IMR-90 (cell line): Measurements from ENCODE around the gene EPB41L5. TPM values are rescaled to one million over a fixed set of nuclear protein-coding genes. Genes with fewer than 3 reads are reported as not detected.

Experiments used
- ATAC-seq: fragments of 200-7000 bp; cut with Tn5 transposase; 2 replicates; pipeline ENCODE4 v1.9.1; 2020; ENCODE audit warnings: low read depth, mild to moderate bottlenecking, moderate library complexity
- BruUV-seq: library from RNA; stranded (reverse); fragments of 400-500 nt; replicated peaks from 2 replicates; lab custom pipeline; 2021; lab: Mats Ljungman, UMichigan
- CTCF ChIA-PET: fragments of 300-600 bp; formaldehyde crosslinking; extraction: SDS; loops from one replicate; lab custom pipeline; 2021; ENCODE audit warnings: antibody characterized with exemption; lab: Yijun Ruan, JAX
- POLR2A ChIA-PET: fragments of 300-600 bp; sonication (Branson Sonifier 250); formaldehyde crosslinking; loops from one replicate; lab custom pipeline; 2022; ENCODE audit warnings: antibody characterized with exemption; ENCODE audit not compliant: unreplicated experiment; lab: Charles Lee
- DNase-seq: peaks from one replicate; pipeline ENCODE4 v3.0.0; 2013
- H2AFZ ChIP-seq: replicated peaks from 2 replicates; pipeline ENCODE3; 2013; ENCODE audit warnings: low read length, mild to moderate bottlenecking; ENCODE audit not compliant: poor library complexity
- H2AK5ac ChIP-seq: 2 replicates; pipeline ENCODE4 v1.6.1; 2013; ENCODE audit warnings: low read depth, low read length, inconsistent platforms
- H2AK9ac ChIP-seq: replicated peaks from 2 replicates; pipeline ENCODE3; 2013; ENCODE audit warnings: mild to moderate bottlenecking, low read depth, low read length, moderate library complexity; ENCODE audit not compliant: poor library complexity
- H2BK120ac ChIP-seq: 2 replicates; pipeline ENCODE4 v1.6.1; 2013; ENCODE audit warnings: low read depth, low read length, inconsistent platforms
- H2BK15ac ChIP-seq: 3 replicates; pipeline ENCODE4 v1.6.1; 2013; ENCODE audit warnings: low read depth, low read length, inconsistent platforms
- H2BK20ac ChIP-seq: 2 replicates; pipeline ENCODE4 v1.6.1; 2013; ENCODE audit warnings: low read depth, mild to moderate bottlenecking, inconsistent platforms, low read length, moderate library complexity
- H2BK5ac ChIP-seq: 2 replicates; pipeline ENCODE4 v1.6.1; 2013; ENCODE audit warnings: mild to moderate bottlenecking, low read depth, low read length, inconsistent platforms; ENCODE audit not compliant: poor library complexity, severe bottlenecking
- H3K14ac ChIP-seq: replicated peaks from 2 replicates; pipeline ENCODE4 v1.6.1; 2013; ENCODE audit warnings: low read depth, low read length, inconsistent platforms
- H3K18ac ChIP-seq: 2 replicates; pipeline ENCODE4 v1.6.1; 2013; ENCODE audit warnings: low read depth, low read length, control low read depth
- H3K23ac ChIP-seq: 2 replicates; pipeline ENCODE4 v1.6.1; 2013; ENCODE audit warnings: low read depth, low read length, inconsistent platforms
- H3K27ac ChIP-seq: 2 replicates; pipeline ENCODE4 v1.5.1; 2013; ENCODE audit warnings: mild to moderate bottlenecking, control low read depth, low read length; ENCODE audit not compliant: insufficient read depth
- H3K27me3 ChIP-seq: 2 replicates; pipeline ENCODE4 v1.6.1; 2013; ENCODE audit warnings: low read length; ENCODE audit not compliant: control insufficient read depth, insufficient read depth
- H3K36me3 ChIP-seq: 2 replicates; pipeline ENCODE4 v1.6.1; 2013; ENCODE audit warnings: low read length, mixed read lengths; ENCODE audit not compliant: control insufficient read depth, insufficient read depth
- H3K4ac ChIP-seq: 2 replicates; pipeline ENCODE4 v1.6.1; 2013; ENCODE audit warnings: low read depth, low read length, inconsistent platforms
- H3K4me1 ChIP-seq: 2 replicates; pipeline ENCODE4 v1.6.1; 2013; ENCODE audit warnings: low read length, mixed read lengths; ENCODE audit not compliant: control insufficient read depth, insufficient read depth
- H3K4me2 ChIP-seq: 2 replicates; pipeline ENCODE4 v1.6.1; 2013; ENCODE audit warnings: low read depth, mild to moderate bottlenecking, control low read depth, low read length, moderate library complexity
- H3K4me3 ChIP-seq: 2 replicates; pipeline ENCODE4 v1.5.1; 2013; ENCODE audit warnings: low read depth, mild to moderate bottlenecking, control low read depth, low read length, moderate library complexity; ENCODE audit not compliant: insufficient read depth
- H3K56ac ChIP-seq: 2 replicates; pipeline ENCODE4 v1.6.1; 2013; ENCODE audit warnings: low read length, inconsistent platforms; ENCODE audit not compliant: insufficient read depth; ENCODE audit errors: extremely low read depth
- H3K79me1 ChIP-seq, 2 experiments: 2 replicates each; pipeline ENCODE4 v1.6.1; 2013; ENCODE audit warnings: low read length in 2 of 2, inconsistent platforms in 1 of 2, low read depth in 1 of 2
- H3K9ac ChIP-seq: 2 replicates; pipeline ENCODE4 v1.6.1; 2013; ENCODE audit warnings: low read depth, low read length, control low read depth
- H3K9me1 ChIP-seq: 2 replicates; pipeline ENCODE4 v1.6.1; 2013; ENCODE audit warnings: low read length, inconsistent platforms; ENCODE audit not compliant: insufficient read depth
- H3K9me3 ChIP-seq: 2 replicates; pipeline ENCODE4 v1.6.1; 2013; ENCODE audit warnings: low read length; ENCODE audit not compliant: control insufficient read depth, insufficient read depth
- H4K20me1 ChIP-seq: 2 replicates; pipeline ENCODE4 v1.6.1; 2013; ENCODE audit warnings: low read length, inconsistent platforms; ENCODE audit not compliant: insufficient read depth
- H4K5ac ChIP-seq: 2 replicates; pipeline ENCODE4 v1.6.1; 2013; ENCODE audit warnings: mild to moderate bottlenecking, low read depth, low read length, control low read depth
- H4K8ac ChIP-seq, 2 experiments: 2 replicates each; pipeline ENCODE4 v1.6.1; 2013; ENCODE audit warnings: low read depth in 2 of 2, low read length in 2 of 2, control low read depth in 1 of 2, inconsistent platforms in 1 of 2
- H4K91ac ChIP-seq: 2 replicates; pipeline ENCODE4 v1.6.1; 2013; ENCODE audit warnings: low read depth, low read length, inconsistent platforms; ENCODE audit not compliant: insufficient read depth
- MAFK ChIP-seq: IDR thresholded peaks from 2 replicates; pipeline ENCODE4 v1.6.1; 2012; ENCODE audit warnings: low read depth, low read length, improper control_type of control experiment
- MXI1 ChIP-seq: IDR thresholded peaks from 2 replicates; pipeline ENCODE4 v1.6.1; 2012; ENCODE audit warnings: low read depth, mild to moderate bottlenecking, low read length, moderate library complexity, borderline replicate concordance
- NFE2L2 ChIP-seq: fragments of 150-350 bp; IDR thresholded peaks from 2 replicates; pipeline ENCODE4 v1.6.1; 2016; ENCODE audit warnings: low read depth, mild to moderate bottlenecking, low read length
- POLR2A ChIP-seq: IDR thresholded peaks from 2 replicates; pipeline ENCODE4 v1.6.1; 2012; ENCODE audit warnings: mild to moderate bottlenecking, low read depth, low read length
- RFX5 ChIP-seq: IDR thresholded peaks from 2 replicates; pipeline ENCODE4 v1.8.0; 2012; ENCODE audit warnings: low read depth, mild to moderate bottlenecking, low read length, moderate library complexity
- WGBS, 2 experiments: methylation state at CpG; one replicate each; pipeline versions ENCODE4 v1.1.5 to v1.1.7; 2013; ENCODE audit warnings: missing lambda C conversion rate in 2 of 2; ENCODE audit not compliant: insufficient read length in 1 of 2; ENCODE audit errors: extremely low coverage in 2 of 2; 5-methylcytosine and 5-hydroxymethylcytosine counted together
- dilution Hi-C: fragments of 300-500 bp; cut with HindIII; formaldehyde crosslinking; loops from one replicate; pipeline ENCODE4 v1.14.3; 2018; ENCODE audit warnings: low sequenced_read_pairs; ENCODE audit not compliant: unreplicated experiment
- in situ Hi-C: fragments of 300-500 bp; cut with MboI; formaldehyde crosslinking; loops from 3 replicates; pipeline ENCODE4 v1.14.3; 2019; ENCODE audit warnings: low sequenced_read_pairs, inconsistent platforms, mixed read lengths
- intact Hi-C: fragments of 100-400 bp; cut with micrococcal nuclease; formaldehyde crosslinking; loops from 2 replicates; pipeline ENCODE4 v1.10.0; 2022
- polyA plus RNA-seq, 3 experiments: library from polyadenylated mRNA; depleted of rRNA; stranded (reverse); fragments of >200 nt; gene quantifications; 2 replicates each; pipeline ENCODE4 v1.2.3, GENCODE V29; 2012; ENCODE audit warnings: low replicate concordance in 1 of 3
- total RNA-seq: library from RNA; depleted of rRNA; stranded (reverse); fragments of >200 nt; gene quantifications from 2 replicates; pipeline ENCODE4 v1.2.3, GENCODE V29; 2012
- TF ChIP-seq, protein P1 (sequence below): conservative IDR thresholded peaks from 2 replicates; pipeline ENCODE4 v1.5.1; 2012; ENCODE audit warnings: mild to moderate bottlenecking, low read depth, low read length, improper control_type of control experiment

Gene EPB41L5
- total and polyA plus RNA-seq, 2 of the 4 experiments (the other 2 are of a cell fraction), result 5.1 to 10.6 TPM

DNA sequence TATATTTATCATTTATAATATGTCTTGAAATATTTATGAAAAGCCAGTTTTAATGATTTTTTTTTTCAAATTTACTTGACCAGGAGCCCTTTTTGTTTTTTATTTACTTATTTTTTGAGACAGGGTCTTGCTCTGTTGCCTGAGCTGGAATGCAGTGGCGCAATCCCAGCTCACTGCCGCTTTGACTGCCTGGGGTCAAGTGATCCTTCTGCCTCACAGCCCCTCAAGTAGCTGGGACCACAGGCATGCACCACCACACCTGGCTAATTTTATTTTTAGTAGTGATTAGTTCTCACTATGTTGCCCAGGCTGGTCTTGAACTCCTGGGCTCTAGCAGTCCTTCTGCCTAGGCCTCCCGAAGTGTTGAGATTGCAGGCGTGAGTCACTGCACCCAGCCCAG lies 5.7 kb downstream of the EPB41L5 start:
- DNase-seq (no peak), ATAC-seq (no peak)
- Histone ChIP-seq H3K23ac (no peak overlapping the region), H4K20me1 (peaks cover 4% of the 10 kb centered on the region; the same call in 1 of the 2 replicates), H3K36me3 (no peaks in the 10 kb centered on the region), H3K4me3 (no peak overlapping the region), H2BK20ac (no peak overlapping the region), H3K56ac (no peak overlapping the region), H2BK5ac (no peak overlapping the region), H3K4me2 (no peak overlapping the region), H2BK15ac (no peak overlapping the region), H4K8ac (no peak overlapping the region), H3K9ac (no peak overlapping the region), H3K9me1 (no peaks in the 10 kb centered on the region), H4K91ac (no peak overlapping the region), H3K14ac (no peak overlapping the region), H2AK5ac (no peak overlapping the region), H2AFZ (no peak overlapping the region), H3K9me3 (no peaks in the 10 kb centered on the region), H3K4me1 (peaks cover 4% of the 10 kb centered on the region; the same call in 1 of the 2 replicates), H3K27me3 (no peaks in the 10 kb centered on the region), H3K27ac (no peak overlapping the region), H3K18ac (no peak overlapping the region), H4K5ac (no peak overlapping the region), H3K79me1 (peaks cover 8 to 30% of the 10 kb centered on the region in 2 experiments), H3K4ac (no peak overlapping the region), H2AK9ac (no peak overlapping the region), H2BK120ac (no peak overlapping the region)
- in situ Hi-C loops, result no loop called here
- TF ChIP-seq POLR2A (no peak), MXI1 (no peak), MAFK (no peak), RFX5 (no peak), NFE2L2 (no peak)
- TF ChIP-seq, protein P1, sequence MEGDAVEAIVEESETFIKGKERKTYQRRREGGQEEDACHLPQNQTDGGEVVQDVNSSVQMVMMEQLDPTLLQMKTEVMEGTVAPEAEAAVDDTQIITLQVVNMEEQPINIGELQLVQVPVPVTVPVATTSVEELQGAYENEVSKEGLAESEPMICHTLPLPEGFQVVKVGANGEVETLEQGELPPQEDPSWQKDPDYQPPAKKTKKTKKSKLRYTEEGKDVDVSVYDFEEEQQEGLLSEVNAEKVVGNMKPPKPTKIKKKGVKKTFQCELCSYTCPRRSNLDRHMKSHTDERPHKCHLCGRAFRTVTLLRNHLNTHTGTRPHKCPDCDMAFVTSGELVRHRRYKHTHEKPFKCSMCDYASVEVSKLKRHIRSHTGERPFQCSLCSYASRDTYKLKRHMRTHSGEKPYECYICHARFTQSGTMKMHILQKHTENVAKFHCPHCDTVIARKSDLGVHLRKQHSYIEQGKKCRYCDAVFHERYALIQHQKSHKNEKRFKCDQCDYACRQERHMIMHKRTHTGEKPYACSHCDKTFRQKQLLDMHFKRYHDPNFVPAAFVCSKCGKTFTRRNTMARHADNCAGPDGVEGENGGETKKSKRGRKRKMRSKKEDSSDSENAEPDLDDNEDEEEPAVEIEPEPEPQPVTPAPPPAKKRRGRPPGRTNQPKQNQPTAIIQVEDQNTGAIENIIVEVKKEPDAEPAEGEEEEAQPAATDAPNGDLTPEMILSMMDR, result no peak
- dilution Hi-C loops, result no loop called here
- CTCF ChIA-PET, result interaction anchor here (0.7 kb wide), 1 partner anchor 150 kb away, joined by 3 read pairs; no protein-coding TSS in a partner anchor
- no TSS peak for BruUV-seq
- WGBS, 2 experiments, result 100% methylated on average over 1 of the region's 4 CpGs; no CpG with 5 or more reads in 1 of the 2 experiments
- POLR2A ChIA-PET, result interaction anchor here (0.7 kb wide), 1 partner anchor 39 kb away, joined by 3 read pairs; no protein-coding TSS in a partner anchor
- intact Hi-C loops, result no loop called here
